Measurements from ENCODE around the gene OR6K6.

GRCh38 chr1:158771950-158772866 lies 17.7 kb downstream of the OR6K6 start, which contains the start of gene OR6N1:
- TF ChIP-seq CTCF (IDR thresholded peaks at IDR 0.05) (no peak), POLR2AphosphoS5 (IDR thresholded peaks at IDR 0.05) (no peak)

Data from suprapubic skin (tissue), 3 donors.